PFSK-1 (cell line): Measurements from ENCODE around the gene RHCG.

Experiments
- FOXP2 ChIP-seq: optimal IDR thresholded peaks from 2 replicates; pipeline ENCODE3; 2011; ENCODE audit warnings: borderline replicate concordance, control low read depth, inconsistent platforms; ENCODE audit not compliant: insufficient read depth; ENCODE audit errors: extremely low read length, extremely low read depth
- POLR2AphosphoS5 ChIP-seq: IDR thresholded peaks from 2 replicates; pipeline ENCODE4 v1.6.1; 2012; ENCODE audit warnings: low read depth, mild to moderate bottlenecking, control low read depth, low read length, moderate library complexity
- REST ChIP-seq, 2 experiments: IDR thresholded peaks; 2 replicates each; pipeline versions ENCODE4 v1.6.1 to v1.8.0; 2011 to 2012; ENCODE audit warnings: low read depth in 2 of 2, low read length in 2 of 2, control low read depth in 1 of 2, inconsistent platforms in 1 of 2, mild to moderate bottlenecking in 1 of 2, moderate library complexity in 1 of 2; ENCODE audit not compliant: insufficient read depth in 1 of 2
- SIN3A ChIP-seq: IDR thresholded peaks from 2 replicates; pipeline ENCODE4 v1.6.1; 2012; ENCODE audit warnings: mild to moderate bottlenecking, low read length, moderate library complexity, borderline replicate concordance; ENCODE audit not compliant: insufficient read depth
- TAF1 ChIP-seq: IDR thresholded peaks from 2 replicates; pipeline ENCODE4 v1.6.1; 2012; ENCODE audit warnings: low read length, control low read depth, borderline replicate concordance; ENCODE audit not compliant: insufficient read depth

RHCG gene

GRCh38 chr15:89500397-89501270, 4.3 kb upstream of the RHCG start:
- TF ChIP-seq FOXP2, result no peak
- no peak for TF ChIP-seq POLR2AphosphoS5
- no peak for TF ChIP-seq TAF1
- TF ChIP-seq REST (IDR thresholded peaks at IDR 0.05; ENCODE audit: insufficient read depth in 1 of 2, low read depth in 2 of 2, low read length in 2 of 2), result no peak

GRCh38 chr15:89499156-89499555, 2.8 kb upstream of the RHCG start:
- TF ChIP-seq POLR2AphosphoS5 (no peak), SIN3A (no peak), FOXP2 (no peak), TAF1 (no peak), REST (IDR thresholded peaks at IDR 0.05; ENCODE audit: insufficient read depth in 1 of 2, low read depth in 2 of 2, low read length in 2 of 2) (no peak)

- TF ChIP-seq POLR2AphosphoS5 (no peak), REST (IDR thresholded peaks at IDR 0.05; ENCODE audit: insufficient read depth in 1 of 2, low read depth in 2 of 2, low read length in 2 of 2) (no peak), SIN3A (no peak), TAF1 (no peak), FOXP2 (no peak)
These were observed 2.2 kb upstream of the RHCG start for GRCh38 chr15:89498574-89498906.

GRCh38 chr15:89497231-89497630, 848 bp upstream of the RHCG start:
- TF ChIP-seq POLR2AphosphoS5 (no peak), REST (IDR thresholded peaks at IDR 0.05; ENCODE audit: insufficient read depth in 1 of 2, low read depth in 2 of 2, low read length in 2 of 2) (no peak), FOXP2 (no peak)

- TF ChIP-seq REST (IDR thresholded peaks at IDR 0.05; ENCODE audit: insufficient read depth in 1 of 2, low read depth in 2 of 2, low read length in 2 of 2), result no peak
- no peak for TF ChIP-seq TAF1
- TF ChIP-seq POLR2AphosphoS5, result no peak
- TF ChIP-seq FOXP2, result no peak
- no peak for TF ChIP-seq SIN3A
These were observed 691 bp downstream of the RHCG start for GRCh38 chr15:89495638-89496145.
